HG02610 (cell line): ENCODE results near the gene IRAG1.

Source experiments
- ATAC-seq: cut with Tn5 transposase; IDR thresholded peaks from one replicate; pipeline ENCODE4 v1.9.1; 2021; ENCODE audit warnings: mild to moderate bottlenecking, moderate library complexity; ENCODE audit not compliant: unreplicated experiment

The IRAG1 gene, protein sequence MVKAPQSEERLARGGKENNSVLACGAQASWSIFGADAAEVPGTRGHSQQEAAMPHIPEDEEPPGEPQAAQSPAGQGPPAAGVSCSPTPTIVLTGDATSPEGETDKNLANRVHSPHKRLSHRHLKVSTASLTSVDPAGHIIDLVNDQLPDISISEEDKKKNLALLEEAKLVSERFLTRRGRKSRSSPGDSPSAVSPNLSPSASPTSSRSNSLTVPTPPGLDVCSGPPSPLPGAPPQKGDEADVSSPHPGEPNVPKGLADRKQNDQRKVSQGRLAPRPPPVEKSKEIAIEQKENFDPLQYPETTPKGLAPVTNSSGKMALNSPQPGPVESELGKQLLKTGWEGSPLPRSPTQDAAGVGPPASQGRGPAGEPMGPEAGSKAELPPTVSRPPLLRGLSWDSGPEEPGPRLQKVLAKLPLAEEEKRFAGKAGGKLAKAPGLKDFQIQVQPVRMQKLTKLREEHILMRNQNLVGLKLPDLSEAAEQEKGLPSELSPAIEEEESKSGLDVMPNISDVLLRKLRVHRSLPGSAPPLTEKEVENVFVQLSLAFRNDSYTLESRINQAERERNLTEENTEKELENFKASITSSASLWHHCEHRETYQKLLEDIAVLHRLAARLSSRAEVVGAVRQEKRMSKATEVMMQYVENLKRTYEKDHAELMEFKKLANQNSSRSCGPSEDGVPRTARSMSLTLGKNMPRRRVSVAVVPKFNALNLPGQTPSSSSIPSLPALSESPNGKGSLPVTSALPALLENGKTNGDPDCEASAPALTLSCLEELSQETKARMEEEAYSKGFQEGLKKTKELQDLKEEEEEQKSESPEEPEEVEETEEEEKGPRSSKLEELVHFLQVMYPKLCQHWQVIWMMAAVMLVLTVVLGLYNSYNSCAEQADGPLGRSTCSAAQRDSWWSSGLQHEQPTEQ

GRCh38 chr11:10693509-10694081 lies at the start of gene IRAG1:
TSS of gene IRAG1 (minus strand) at chr11:10693755. CDS start at chr11:10693602, 153 bp downstream.
- no peak for ATAC-seq

GRCh38 chr11:10742460-10743208 lies 49.1 kb upstream of the IRAG1 start:
- ATAC-seq: peak; percentile 71

DNA sequence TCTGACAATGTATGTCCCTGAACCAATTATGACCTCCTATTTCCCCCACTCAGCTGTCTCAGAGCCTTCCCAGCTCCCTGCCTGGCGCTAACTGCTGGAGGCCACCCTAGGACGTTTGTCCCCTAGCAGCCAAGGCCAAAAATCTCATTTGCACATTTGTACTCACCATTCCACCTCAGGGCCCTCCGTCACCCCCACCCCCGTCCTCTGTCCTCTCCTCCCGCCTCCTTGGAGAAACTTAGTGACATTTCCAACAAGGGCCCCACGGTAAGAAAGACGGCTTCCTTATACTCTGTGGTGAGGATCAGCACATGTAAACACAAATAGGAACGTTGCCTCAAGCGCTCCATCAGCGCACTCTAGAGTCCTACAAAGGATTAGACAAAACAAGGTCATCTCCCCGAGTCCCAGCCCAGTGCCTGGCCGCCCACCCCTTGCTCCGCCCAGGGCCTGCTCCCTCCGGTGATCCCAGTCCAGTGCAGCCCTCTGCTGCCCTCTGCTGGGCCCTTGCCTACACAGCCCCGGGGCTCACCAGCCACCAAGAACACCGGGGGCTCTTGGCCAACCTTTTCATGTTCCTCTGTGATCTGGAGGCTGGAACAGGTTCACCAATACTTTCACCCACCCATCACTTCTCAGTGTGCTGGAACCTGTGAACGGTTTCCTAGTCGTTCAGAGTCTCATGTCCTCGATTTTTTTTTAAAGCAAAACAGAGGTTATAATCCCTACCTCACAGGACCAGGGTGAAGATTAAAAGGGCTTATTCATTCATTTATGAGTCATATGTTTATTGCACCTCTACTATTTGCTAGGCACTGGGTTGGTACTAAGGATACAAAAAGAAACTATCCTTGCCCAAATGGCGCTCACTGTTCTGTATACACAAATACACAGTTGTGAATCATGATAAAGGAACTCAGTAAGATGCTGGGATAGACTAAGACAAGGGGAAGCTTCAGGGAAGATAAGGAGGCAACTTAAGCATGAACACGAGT lies 42.2 kb upstream of the IRAG1 start:
- ATAC-seq: peak; percentile 97

DNA sequence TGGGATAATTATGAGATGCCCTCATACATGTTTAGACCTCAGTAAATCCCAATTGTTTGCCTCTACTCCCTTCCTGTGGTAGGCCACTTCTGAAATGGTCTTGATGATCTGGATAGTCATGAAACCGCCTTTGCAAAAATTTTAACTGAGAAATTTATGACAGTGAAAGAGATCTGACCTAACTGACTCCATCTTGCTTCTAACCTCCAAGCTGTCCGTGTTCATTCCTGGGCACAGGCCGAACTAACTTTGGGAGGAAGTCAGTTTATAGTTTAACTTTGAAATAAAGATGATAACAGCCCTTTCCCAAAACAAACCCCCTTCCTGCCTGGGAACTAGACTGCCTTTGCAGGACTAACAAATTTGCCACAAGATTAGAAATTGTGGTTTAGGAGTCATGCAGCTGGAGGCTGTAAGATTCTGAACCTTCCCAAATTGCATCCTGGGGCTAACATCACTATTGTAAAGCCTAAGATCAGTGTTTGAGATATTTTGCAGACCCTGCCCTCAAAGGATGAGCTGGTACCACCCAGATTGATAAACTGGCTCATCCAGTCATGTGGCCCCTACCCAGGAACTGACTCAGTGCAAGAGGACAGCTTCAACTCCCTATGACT lies 37.6 kb upstream of the IRAG1 start:
- ATAC-seq: no peak

DNA sequence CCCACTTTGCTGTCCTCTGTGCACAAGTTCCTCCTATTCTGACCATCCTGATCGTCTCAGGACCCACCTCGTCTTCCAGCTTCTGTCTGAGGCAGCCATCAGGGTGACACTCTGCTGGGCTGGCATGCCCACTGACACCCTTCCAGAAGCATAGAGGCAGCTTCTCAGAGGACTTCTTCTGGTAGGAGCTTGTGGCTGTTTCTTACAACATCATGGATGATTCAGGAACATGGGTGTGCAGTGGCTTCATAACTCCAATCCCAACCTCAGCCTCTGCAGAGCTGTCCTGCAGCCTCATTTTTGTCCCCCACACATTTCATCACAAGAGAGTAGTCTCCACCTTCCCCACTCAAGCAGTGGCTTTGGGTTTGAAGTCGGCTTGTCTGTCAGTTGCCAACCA lies 36.6 kb upstream of the IRAG1 start:
- no peak for ATAC-seq

GRCh38 chr11:10728789-10729472 lies 35.4 kb upstream of the IRAG1 start:
- ATAC-seq: no peak

- no peak for ATAC-seq
Observed at GRCh38 chr11:10728154-10728553, 34.6 kb upstream of the IRAG1 start.

DNA sequence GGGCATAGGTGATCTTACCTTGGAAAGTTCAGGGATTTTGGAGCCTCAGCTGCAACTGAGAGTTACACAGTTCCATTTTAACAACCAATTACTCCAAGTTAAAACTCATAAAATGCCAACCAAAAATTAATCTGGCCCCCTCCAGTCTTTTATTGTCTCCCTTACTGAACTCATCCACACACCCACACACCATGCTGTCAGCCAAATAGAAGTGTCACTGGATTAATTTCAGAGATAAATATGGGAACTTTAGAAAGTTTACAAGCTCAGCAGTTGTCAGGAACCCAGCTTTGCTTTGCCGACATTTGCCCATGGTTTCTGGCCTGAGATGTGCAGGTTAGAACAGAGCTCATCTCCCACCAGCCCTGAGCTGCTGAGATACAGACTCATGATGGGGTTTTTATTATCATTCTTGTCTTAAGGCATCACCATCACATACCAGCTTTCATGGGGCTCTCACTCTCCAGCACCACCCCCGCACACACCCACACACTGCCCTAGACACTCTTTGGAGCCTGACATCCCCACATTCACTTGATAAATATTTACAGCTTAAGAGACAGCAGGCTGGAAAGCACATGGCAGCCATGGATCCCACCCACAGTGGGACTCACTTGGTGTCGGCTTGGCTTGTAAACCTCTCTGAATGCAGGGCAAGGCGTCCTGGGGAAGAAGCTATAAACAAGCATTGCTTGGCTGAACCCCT lies 33.7 kb upstream of the IRAG1 start:
- ATAC-seq: no peak

DNA sequence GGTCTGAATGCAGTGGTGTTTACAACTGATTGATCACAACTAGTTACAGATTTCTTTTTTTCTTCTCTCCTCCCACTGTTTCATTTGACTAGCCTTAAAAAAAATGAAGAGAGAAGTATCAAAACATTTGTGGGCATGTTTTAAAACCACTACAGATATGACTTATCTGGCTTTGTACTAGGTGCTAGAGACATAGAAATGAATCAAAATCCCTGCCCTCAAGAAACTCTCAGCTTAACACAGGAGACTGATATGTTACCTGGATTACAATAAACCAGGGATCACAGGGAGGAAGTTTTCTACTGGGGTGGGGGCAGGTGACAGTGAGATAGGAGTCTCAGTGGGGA lies 32.3 kb upstream of the IRAG1 start:
- ATAC-seq: no peak

DNA sequence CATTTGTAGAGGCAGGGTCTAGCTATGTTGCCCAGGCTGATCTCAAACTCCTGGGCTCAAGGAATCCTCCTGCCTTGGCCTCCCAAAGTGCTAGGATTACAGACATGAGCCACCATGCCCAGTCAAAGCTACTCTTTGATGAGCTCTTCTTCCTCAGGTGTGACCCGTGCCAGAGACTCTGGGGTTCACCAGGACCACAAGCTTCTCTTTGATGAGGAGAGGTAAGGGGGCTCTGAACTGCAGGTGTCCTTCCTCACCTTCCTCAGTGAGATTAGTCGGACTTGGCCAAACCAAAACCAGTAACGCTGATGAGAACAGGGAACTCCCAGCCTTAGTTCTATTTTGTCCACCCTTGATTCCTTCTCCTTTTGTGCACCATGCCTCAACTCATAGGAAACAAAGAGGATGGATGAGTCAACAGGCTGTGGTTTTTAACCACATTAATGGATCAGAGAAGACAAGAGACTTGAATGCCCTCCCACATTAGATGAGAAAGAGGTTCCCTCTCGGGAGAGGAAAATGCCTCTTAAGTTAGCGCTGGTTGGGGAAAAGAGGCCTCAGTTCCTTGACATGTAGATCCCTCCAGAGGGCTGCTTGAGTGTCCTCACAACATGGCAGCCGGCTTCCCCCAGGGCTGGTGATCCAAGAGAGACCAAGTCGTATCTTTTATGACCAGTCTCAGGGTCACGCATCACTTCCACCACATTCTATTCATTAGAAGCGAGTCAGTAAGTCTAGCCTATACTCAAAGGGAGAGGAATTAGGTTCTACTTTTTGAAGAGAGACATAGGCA lies 31.8 kb upstream of the IRAG1 start:
- ATAC-seq: no peak

- no peak for ATAC-seq
Observed at GRCh38 chr11:10722307-10722706, 28.8 kb upstream of the IRAG1 start.

GRCh38 chr11:10720881-10721376 lies 27.4 kb upstream of the IRAG1 start:
- no peak for ATAC-seq

DNA sequence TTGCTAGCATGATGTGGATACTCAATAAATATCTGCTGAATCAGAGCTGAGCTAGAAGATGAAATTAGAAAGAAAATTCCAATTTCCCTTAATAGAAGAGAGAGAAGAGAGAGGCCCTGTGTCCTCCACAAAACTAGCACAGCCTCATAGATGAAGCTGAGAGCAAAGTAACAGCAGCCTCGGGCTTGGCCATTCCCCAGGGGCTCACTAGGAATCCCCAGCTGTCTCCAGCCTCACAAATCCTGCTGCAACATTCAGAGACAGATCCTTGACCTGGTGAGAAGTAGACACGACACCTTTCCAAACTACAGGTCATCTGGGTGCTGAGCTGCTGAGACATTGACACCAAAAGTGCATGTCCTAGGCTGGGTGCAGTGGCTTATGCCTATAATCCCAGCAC lies 26.1 kb upstream of the IRAG1 start:
- ATAC-seq: no peak

GRCh38 chr11:10716543-10717259 lies 23.1 kb upstream of the IRAG1 start:
- ATAC-seq: no peak

GRCh38 chr11:10716122-10716521 lies 22.6 kb upstream of the IRAG1 start:
- ATAC-seq: no peak

DNA sequence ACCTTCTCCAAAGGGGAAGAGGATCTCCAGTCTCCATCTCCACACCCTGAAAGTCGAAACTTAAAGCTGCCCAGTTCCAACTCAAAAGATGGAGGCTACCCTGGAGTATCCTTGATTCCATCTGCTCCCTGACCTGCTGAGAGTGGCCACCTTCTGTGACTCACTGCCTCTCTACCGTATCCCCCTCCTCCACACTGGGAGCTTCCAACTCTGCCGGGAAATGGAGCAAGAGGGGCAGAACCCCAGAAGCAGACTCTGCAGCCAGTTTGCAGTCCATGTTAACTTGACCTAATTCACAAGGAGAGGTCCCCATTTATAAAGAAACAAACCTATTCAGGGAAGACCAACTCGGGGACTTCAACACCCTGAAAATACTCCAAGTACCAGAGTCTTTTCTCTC lies 22.0 kb upstream of the IRAG1 start:
- no peak for ATAC-seq
